ENCODE data around the gene ATP2B3. TPM values are rescaled to one million over a fixed set of nuclear protein-coding genes. Genes with fewer than 3 reads are reported as not detected.

ATP2B3 gene
- total and polyA plus RNA-seq, 9 of the 15 experiments (the other 6 are each of a cell fraction or from before 2014, with no cell fraction given): 0.04 TPM; not detected in 8

- no peak for TF ChIP-seq GTF2E2 (tag; IDR thresholded peaks at IDR 0.05)
- TF ChIP-seq CTCFL (IDR thresholded peaks at IDR 0.05; ENCODE audit: borderline replicate concordance, insufficient read depth, low read depth, low read length, poor library complexity, severe bottlenecking): no peak
- TF ChIP-seq ZNF140 (CRISPR knock-in tag; IDR thresholded peaks at IDR 0.05): no peak
- no peak for TF ChIP-seq ILK (tag; IDR thresholded peaks at IDR 0.05; ENCODE audit: borderline replicate concordance, low read depth)
- TF ChIP-seq ZBTB17 (CRISPR knock-in tag; IDR thresholded peaks at IDR 0.05): no peak
- TF ChIP-seq CEBPB (tag; IDR thresholded peaks at IDR 0.05): no peak
- no peak for TF ChIP-seq ASH1L (IDR thresholded peaks at IDR 0.05; ENCODE audit: borderline replicate concordance, low read depth, partially characterized antibody)
- no peak for TF ChIP-seq OTX1 (CRISPR knock-in tag; IDR thresholded peaks at IDR 0.05)
These were observed 36.4 kb upstream of the ATP2B3 start (continued) for GRCh38 chrX:153481043-153481442.

GRCh38 chrX:153482376-153483015, 34.9 kb upstream of the ATP2B3 start:
- H3K9me1 ChIP-seq (ENCODE audit: control insufficient read depth, insufficient read depth, low read length): no peaks in the 10 kb centered on the region
- no peak for ATAC-seq
- no peaks in the 10 kb centered on the region for H3K79me2 ChIP-seq (ENCODE audit: control insufficient read depth, insufficient read depth, low read length)
- H3K4me3 ChIP-seq: no peak overlapping the region
- H2AFZ ChIP-seq (ENCODE audit: low read depth, low read length): no peak overlapping the region
- intact Hi-C loops (cut with micrococcal nuclease): no loop called here
- ChIA-PET CTCF (ENCODE audit: low intra/inter-chr PET ratio) (interaction anchor here (0.7 kb wide), 1 partner anchor 442 kb away, joined by 3 read pairs; no protein-coding TSS in a partner anchor), POLR2A (no interaction called here)
- WGBS (ENCODE audit: insufficient coverage, low coverage, missing lambda C conversion rate): 27% methylated on average over 11 of the region's 23 CpGs
- peaks cover 0 to 16% of the 10 kb centered on the region in 2 experiments; a peak in 2 of 5 replicates for H3K27me3 ChIP-seq (ENCODE audit: control insufficient read depth in 2 of 2, insufficient read depth in 2 of 2, low read length in 2 of 2)
- peaks cover 0 to 39% of the 10 kb centered on the region in 2 experiments; a peak in 2 of 5 replicates for H3K4me1 ChIP-seq (replicated peaks in 1 of 2; ENCODE audit: control insufficient read depth in 2 of 2, insufficient read depth in 2 of 2, low read length in 2 of 2)
- H3K9ac ChIP-seq (ENCODE audit: insufficient read depth in 1 of 2, low read depth in 2 of 2, low read length in 2 of 2): no peak overlapping the region; a peak in 1 of 4 replicates
- no peak overlapping the region for H3K27ac ChIP-seq (ENCODE audit: extremely low read depth, low read depth, low read length)
- H3K36me3 ChIP-seq (ENCODE audit: control insufficient read depth, insufficient read depth, low read length): no peaks in the 10 kb centered on the region
- H4K20me1 ChIP-seq (replicated peaks; ENCODE audit: control insufficient read depth, insufficient read depth, low read length): no peaks in the 10 kb centered on the region
- no peak for DNase-seq (ENCODE audit: extremely low read depth in 1 of 4, low spot score in 3 of 4)
- no peaks in the 10 kb centered on the region for H3K9me3 ChIP-seq (replicated peaks; ENCODE audit: control insufficient read depth, insufficient read depth, low read depth, low read length)
- no peak overlapping the region for H3K4me2 ChIP-seq (ENCODE audit: insufficient read depth, low read length)
- BruUV-seq (replicated peaks): no TSS peak
- no peak for FAIRE-seq
- in situ Hi-C loops (cut with MboI): no loop called here
- TF ChIP-seq HNRNPUL1 (IDR thresholded peaks at IDR 0.05; ENCODE audit: low read length): no peak
- TF ChIP-seq RFX7 (CRISPR knock-in tag; IDR thresholded peaks at IDR 0.05): no peak
- TF ChIP-seq ZNF311 (CRISPR knock-in tag; IDR thresholded peaks at IDR 0.05): no peak
- TF ChIP-seq NFIX (CRISPR knock-in tag; IDR thresholded peaks at IDR 0.05; ENCODE audit: low read depth): no peak
- no peak for TF ChIP-seq MLLT1 (IDR thresholded peaks at IDR 0.05)
- no peak for TF ChIP-seq ZNF431 (CRISPR knock-in tag; IDR thresholded peaks at IDR 0.05)
- TF ChIP-seq ZC3H4 (CRISPR knock-in tag; IDR thresholded peaks at IDR 0.05; ENCODE audit: borderline replicate concordance): no peak
- no peak for TF ChIP-seq MLX (CRISPR knock-in tag; conservative IDR thresholded peaks at IDR 0.05)
- TF ChIP-seq MYNN (IDR thresholded peaks at IDR 0.05): no peak
- TF ChIP-seq MYNN (CRISPR knock-in tag; IDR thresholded peaks at IDR 0.05): no peak

Data from K562 (cell line).